ENCODE data around the gene SMTN.
"Not testable (repeated sequence)": the region's sequence is repeated elsewhere in the genome, so short reads cannot be mapped to it uniquely, and the experiment has no call there.

SMTN gene

DNA sequence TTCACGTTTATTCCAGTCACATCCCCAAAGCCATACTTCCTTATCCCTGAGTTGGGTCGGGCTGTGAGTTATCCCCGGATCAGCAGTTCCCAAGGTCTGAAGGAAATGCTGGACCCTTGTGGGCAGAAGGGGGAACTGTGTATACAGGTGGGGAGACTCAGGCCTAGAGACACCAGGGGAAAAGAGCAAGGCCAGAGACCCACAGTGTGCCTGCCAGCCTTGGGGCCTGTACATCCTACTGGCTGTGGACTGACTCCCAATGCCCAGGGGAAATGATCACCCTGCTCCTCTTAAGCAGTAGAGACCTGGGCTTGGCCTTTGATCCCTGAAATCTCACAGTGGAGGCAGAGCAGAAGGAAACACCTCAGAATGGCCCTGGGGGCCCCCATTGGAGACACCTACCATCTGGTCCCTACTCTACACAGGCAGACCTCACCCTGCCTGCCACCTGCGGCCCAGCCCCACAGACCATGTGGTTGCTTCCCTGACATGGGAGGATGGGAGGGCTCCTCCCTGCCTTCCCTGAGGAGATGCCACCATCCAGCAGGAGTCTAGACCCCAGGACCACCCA, 25.0 kb downstream of the SMTN start:
- DNase-seq: peak in 1 of 2 experiments; percentile 15

DNA sequence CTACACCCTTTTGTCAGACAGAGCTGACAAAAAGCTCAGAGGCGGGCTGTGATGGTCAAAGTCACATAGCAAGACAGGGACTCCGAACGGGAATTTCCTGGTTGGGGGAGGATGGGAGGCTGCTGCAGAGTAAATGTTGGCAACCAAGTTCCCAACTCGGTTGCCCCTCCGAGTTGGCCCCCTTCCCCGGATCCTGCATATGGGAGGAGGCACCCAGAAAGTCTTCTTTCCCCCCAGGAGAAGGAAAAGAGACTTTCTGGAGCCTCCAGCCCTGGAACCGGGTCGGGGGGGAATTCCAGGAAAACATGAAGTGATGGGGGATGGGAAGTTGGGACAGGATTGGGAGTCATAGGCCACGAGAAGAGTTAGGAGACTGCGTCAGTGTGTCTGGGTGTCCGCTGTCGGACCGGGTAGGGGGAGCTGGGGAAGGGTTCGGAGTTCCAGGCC, 25.6 kb downstream of the SMTN start:
- no peak for DNase-seq

DNA sequence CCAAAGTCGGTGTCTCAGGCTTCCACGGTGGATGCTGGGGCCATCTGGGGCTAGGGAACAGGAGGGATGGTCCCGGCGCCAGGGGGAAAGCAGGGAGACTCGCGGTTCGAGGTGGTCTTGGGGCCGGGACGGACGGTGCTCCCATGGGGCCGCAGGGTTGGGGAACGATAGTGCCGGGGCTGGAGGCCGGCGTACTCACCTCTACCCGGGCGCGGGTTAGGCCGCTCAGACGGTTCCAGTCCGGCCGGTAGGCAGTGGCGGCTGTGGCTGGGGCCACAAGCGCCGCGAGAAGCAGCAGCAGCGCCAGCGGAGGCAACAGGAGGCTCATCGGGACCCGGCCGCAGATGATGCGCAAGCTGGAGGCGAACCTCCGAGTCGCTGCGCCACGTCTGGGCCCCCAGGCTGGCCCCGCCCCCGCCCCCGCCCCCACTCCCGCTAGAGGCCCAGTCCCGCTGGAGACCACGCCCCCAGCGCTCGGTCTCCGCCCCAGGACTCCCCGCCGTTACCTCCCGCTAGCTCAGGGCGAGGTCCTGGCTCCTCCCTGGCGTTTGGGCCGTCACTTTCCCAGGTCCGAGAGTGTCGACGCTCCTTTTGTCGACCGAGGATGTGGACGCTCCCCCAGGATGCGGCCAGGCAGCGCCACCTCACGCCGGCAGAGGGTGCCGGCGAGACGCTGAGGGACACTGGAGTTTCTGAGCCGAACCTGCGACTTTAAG, 26.2 kb downstream of the SMTN start, which contains the start of gene SELENOM:
Gene SELENOM, minus strand, starts transcription at position 391 of the 716 bp plus-strand sequence. Its CDS starts 63 bp downstream, at position 328.
- DNase-seq: peak; percentile 95 to 98

DNA sequence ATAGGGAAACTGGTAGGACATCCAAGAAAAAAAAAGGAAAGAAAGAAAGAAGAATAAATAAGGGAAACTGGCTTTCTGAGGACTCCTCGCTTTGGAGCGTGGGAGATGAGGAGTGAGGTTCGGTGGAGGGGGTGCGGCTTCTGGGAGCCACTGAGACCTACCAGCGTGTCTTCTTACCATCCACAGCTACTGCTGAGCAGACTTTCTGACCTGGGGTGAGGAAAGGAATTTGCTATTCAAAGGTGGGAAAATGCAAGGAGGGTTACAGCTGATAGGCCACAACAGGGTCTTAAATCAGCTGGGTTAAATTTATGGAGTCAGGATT, 26.7 kb downstream of the SMTN start:
- no peak for DNase-seq

DNA sequence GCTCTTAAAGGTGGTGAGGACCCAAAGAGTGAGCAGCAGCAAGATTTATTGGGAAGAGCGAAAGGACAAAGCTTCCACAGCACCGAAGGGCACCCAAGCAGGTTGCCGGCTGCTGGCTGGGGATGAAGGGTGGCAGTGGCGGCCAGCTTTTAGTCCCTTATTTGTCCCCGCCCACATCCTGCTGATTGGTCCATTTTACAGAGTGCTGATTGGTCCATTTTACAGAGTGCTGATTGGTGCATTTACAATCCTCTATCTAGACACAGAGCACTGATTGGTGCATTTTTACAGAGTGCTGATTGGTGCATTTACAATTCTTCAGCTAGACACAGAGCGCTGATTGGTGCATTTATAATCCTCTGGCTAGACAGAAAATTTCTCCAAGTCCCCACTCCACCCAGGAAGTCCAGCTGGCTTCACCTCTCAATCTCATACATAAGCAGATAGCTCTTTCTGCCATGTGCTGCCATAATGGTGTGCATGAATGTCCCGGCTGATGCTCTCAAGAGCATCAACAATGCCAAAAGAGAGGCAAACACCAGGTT, 31.5 kb downstream of the SMTN start:
- DNase-seq: not testable (repeated sequence)

DNA sequence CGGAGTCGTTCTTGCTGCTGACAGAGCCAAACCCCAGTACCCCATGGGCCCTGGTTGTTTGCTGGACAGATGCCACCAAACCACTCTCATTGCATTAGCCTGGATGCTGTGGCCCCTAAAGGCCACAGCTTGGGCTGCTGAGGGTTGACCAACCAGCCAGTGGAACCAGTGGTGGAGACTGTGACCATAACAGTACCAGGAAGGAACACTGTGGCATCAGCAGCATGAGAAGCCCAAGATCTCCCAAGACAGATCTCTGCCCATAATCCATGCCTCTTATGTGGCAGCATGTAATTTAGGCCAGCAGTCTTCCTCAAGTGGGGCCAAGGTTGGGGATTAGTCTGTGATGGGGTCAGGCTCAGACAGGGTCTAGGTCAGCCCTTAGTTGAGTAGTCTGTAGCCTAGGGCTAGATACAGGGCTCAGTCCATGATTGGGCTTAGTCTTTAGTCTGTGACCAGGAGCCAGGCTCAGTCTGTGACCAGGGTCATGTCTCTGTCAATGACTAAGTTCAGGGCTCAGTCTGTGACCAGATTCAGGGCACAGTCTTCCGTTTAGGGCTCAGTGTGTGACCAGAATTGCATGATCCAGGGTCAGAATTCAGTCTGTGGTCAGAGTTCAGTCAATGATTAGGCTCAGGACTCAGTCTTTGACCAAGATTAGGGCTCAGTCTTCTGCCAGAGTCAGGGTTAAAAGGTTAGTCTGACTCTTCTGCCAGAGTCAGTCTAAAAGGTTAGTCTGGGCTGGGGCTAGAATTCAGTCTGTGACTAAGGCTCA, 37.1 kb downstream of the SMTN start:
- DNase-seq: no peak

DNA sequence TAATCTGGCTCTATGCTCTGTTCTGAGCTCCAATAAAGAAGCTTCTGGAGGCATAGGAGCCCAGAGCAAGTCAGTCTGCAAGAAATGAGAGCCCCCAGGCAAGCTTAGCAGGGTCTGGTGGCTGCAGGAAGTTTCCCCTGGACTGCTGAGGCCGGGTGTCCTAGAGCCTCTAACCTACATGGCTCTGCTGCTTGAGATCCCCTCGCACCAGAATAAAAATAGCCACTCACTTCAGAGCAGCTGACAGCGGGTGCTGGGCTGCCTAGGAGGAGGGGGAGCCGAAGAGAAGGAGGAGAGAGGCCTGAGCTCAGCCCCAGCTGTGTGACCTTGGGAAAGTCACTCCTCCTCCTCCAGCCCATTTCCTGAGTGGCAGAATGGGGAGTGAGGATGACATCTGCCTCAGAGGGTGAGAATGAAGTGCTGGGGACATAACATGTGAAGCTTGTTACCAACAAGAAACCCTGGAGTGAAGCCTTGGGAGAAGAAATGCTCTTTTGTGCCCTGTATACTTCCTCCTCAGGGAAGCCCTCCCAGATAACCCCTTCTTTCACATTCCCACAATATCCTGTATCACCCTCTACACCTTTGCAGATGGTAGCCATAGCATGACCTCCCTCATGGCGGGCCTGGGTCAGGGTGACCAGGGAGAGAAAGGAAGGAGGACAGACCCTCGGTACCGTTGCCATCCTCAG, 38.1 kb downstream of the SMTN start:
- no peak for DNase-seq

DNA sequence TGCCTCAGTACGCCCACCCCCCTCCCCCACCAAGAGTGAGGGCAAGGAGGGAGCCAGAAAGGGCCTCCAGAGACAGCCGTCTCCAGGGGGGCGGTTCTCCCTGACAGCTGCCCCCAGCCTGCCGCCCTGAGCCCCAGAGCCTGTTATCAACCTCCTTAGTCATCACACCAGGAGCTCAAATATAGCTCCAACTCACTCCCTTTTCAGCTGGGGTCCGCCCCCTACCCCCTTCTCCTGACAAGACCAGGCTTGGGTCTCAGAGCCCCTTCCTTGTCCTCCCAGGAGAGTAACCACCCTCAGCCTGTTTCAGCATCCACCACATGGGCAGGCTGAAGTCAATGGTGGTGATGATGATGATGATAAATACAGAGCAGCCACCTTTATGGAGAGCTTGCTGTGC, 39.1 kb downstream of the SMTN start:
- no peak for DNase-seq

DNA sequence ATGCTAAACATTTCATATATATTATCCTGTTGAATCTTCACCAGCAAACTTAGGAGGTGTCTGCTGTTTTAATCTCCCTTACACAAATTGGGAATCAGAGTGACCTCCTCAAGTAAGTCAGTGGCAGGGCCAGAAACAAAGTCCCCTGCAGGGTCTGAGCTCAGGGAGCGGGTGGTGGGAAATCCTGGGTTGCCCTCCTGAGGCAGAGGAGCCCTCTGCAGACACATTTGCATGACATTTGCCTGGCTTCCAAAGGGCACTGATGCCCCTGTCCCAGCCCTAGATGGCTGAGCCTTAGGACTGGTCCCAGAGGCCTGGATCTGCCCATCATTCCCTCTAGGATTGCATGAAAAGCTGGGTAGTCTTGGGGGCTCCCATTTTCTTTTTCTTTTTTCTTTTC, 39.5 kb downstream of the SMTN start:
- peak; percentile 11 to 82 for DNase-seq

DNA sequence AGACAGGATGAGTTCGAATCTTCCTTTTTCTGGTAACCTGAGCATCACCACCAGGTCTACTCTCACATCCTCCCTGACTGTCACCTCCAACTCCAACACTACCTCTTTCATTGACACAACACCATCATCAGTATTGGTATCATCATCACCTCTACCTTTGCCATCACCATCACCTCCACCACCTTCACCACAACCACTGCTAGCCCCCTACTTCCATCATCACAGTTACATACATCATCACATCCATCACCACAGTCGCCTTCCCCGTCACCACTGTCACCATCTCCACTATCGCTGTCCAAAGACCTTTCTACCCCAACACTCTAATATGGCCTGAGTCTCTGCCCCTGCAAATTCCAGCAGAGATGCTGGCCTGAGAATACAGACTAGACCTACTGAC, 40.3 kb downstream of the SMTN start:
- no peak for DNase-seq

DNA sequence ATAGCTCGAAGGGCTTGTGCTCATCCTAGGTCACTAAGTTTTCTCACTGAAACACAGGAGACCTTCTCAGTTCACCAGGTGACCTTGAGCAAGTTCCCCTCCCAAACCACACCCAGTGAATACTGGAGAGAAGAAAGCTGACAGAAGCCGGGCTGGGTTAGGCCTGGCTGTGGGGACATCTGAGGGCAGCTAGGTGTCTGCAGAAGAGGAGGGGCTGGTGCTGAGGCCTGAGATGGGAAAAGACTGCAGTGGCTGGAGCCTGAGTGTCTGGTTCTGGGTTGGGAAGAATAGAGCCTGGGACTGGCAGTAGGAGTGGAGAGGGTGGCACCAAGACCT, 41.0 kb downstream of the SMTN start:
- peak in 1 of 2 experiments; percentile 40 for DNase-seq

DNA sequence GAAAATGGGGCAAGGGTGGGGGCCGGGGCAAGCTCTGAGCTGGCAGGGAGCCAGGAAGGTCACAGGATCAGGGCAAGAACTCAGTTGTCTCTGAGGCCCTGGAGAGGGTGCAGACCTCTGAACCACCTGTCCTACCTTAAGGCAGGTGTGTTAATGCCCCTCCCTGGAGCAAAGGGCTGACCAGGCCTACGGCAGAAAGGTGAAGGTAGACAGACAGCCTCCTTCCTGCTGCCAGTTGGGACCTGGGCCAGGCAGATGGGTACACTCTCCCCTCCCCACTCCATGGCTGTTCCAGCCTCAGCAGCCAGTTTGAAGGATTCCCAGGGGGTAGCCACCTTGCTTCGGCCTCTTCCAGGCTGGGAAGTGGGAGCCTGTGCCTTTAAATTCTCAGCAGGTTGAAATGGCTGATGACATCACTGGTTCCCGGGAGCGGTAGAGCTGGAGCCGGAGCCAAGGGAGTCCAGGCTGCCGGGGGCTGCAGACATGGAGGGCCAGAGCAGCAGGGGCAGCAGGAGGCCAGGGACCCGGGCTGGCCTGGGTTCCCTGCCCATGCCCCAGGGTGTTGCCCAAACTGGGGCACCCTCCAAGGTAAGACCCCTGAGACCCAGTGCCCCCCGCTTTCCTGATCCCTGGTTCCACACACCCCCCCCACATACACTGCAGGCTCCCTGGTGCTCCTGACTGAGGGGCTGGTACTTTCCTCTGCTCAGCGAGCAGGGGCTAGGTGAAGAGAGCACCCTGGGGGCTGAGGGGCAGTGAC, 41.6 kb downstream of the SMTN start, which contains the start of gene INPP5J:
Gene INPP5J, plus strand, starts transcription at position 435 of the 760 bp plus-strand sequence. Its CDS starts 49 bp downstream, at position 484.
- peak; percentile 63 to 83 for DNase-seq

DNA sequence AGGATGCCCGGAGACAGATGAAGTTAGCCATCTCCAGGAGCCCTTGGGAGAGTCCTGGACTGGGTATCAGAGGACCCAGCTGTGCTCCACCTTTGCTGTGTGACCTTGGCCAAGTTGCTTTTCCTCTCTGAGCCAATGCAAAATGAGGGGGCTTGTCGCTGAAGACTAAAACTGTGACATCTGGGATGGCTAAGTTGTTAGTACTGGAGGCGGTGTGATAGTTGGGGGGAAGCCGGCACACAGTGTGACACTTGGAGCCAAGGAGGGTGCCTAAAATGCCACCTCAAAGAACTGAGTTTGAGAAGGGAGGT, 42.1 kb downstream of the SMTN start:
- no peak for DNase-seq

DNA sequence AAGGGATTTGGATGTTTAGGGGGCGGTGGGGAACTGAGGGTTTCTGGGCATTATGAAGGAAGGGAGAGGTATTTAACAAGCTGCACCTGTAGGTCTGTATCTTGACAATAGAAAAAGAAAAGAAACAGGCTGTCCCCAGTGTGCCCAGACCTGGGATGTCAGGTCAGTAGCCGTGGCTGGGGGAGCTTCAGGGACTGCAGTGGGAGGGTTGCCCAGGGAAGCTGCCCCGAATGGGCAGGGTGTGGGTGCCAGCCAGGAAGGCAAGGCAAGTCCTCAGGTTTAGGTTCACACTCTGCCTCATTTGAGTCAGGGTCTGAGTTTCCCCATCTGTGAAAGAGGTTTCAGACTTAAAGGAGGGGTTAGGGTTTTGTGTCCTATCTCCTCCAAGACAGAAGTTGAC, 43.2 kb downstream of the SMTN start:
- no peak for DNase-seq

DNA sequence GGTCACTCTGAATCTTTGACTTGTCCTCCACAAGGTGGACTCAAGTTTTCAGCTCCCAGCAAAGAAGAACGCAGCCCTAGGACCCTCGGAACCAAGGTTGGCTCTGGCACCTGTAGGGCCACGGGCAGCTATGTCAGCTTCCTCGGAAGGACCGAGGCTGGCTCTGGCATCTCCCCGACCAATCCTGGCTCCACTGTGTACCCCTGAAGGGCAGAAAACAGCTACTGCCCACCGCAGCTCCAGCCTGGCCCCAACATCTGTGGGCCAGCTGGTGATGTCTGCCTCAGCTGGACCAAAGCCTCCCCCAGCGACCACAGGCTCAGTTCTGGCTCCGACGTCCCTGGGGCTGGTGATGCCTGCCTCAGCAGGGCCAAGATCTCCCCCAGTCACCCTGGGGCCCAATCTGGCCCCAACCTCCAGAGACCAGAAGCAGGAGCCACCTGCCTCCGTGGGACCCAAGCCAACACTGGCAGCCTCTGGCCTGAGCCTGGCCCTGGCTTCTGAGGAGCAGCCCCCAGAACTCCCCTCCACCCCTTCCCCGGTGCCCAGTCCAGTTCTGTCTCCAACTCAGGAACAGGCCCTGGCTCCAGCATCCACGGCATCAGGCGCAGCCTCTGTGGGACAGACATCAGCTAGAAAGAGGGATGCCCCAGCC, 43.8 kb downstream of the SMTN start:
- no peak for DNase-seq

DNA sequence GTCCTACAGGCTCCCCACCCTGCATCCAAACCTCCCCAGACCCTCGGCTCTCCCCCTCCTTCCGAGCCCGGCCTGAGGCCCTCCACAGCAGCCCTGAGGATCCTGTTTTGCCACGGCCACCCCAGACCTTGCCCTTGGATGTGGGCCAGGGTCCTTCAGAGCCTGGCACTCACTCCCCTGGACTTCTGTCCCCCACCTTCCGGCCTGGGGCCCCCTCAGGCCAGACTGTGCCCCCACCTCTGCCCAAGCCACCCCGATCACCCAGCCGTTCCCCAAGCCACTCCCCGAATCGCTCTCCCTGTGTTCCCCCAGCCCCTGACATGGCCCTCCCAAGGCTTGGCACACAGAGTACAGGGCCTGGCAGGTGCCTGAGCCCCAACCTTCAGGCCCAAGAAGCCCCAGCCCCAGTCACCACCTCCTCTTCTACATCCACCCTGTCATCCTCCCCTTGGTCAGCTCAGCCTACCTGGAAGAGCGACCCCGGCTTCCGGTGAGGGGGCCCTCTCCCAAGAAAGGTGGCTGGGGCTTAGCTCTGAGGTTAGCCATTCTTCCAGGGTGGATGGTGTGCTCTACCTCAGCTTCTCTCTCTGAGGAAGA, 44.5 kb downstream of the SMTN start:
- no peak for DNase-seq

DNA sequence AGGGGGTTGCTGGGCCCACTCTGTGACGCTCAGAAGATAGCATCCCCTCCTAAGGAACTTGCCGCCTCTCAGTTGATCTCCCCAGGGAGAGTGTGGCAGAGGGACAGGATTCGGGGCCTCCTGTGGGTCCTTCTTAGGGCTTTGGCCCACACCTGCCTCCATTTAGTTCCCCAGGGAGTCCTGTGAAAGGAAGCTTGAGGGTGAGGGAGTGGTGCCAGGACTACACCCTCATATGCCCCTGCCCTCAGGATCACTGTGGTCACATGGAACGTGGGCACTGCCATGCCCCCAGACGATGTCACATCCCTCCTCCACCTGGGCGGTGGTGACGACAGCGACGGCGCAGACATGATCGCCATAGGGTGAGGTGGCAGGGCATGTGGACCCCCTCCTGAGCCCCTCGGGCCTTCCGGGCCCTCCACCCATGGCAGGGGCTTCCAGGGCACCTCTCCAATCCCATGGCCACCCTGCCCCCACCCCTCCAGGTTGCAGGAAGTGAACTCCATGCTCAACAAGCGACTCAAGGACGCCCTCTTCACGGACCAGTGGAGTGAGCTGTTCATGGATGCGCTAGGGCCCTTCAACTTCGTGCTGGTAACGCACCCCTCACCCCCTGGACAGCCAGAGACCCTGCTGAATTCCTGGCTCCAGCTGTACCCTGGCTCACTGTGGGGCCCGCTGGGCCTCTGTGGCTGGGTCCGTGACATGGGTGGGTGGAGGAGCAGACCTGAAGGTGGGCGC, 45.2 kb downstream of the SMTN start:
- DNase-seq: no peak

DNA sequence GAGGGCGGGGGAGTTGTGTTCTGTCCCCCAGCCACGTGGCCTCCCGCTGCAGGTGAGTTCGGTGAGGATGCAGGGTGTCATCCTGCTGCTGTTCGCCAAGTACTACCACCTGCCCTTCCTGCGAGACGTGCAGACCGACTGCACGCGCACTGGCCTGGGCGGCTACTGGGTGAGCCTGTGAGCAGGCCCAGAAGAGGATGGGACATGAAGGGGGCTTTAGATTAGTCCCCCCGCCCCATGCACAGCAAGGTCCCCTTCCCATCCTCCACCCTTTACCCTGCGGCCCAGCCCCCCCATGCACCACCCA, 45.7 kb downstream of the SMTN start:
- no peak for DNase-seq

DNA sequence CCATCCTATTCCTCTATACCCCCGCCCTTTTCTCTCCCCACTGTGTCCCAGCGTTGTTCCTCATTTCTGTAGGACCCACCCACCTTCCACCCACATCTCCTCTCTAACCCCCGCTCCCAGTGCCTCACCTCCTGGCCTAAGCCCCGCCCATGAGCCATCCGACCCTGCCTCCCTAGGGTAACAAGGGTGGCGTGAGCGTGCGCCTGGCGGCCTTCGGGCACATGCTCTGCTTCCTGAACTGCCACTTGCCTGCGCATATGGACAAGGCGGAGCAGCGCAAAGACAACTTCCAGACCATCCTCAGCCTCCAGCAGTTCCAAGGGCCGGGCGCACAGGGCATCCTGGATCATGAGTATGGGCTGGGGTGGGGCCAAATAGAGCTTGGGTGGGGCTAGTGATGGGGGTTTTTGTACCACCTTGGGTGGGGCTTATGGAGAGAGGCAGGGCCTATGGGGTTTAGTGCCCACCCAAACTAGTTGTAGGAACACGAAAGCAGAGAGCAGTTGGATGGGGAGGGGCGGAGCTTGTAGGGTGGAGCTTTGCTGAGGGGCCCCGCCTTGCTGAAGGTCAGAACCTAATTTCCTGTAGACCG, 46.2 kb downstream of the SMTN start:
- no peak for DNase-seq

DNA sequence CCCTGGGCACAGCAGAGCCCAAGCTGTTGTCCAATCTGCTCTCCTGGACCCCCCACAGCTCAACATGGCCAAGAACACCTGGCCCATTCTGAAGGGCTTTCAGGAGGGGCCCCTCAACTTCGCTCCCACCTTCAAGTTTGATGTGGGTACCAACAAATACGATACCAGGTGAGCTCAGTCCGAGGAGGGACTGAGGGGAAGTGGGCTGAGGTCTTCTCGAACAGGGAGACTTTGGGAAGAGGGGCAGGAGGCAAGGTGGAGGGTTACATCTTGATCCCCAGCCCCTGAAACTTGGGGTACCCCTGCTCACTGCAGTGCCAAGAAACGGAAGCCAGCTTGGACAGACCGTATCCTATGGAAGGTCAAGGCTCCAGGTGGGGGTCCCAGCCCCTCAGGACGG, 47.0 kb downstream of the SMTN start:
- DNase-seq: no peak

DNA sequence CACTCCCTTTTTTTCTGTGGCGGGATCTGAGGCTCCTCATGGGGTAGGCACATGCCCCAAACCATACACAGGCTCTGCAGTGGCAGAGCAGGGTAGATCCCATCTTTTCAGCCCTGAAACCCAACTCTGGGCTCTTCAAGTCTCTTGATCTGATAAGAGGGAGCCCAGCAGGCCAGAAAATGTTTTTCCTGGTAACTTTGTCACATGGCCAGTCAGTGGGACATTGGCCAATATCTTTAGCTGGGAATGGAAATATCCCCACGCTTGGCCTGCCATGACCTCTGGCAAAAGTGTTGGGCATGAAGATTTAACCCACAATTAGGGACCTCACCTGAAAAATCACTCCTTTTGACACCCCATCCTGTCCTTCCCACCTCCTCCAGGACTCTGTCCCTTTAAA, 49.8 kb downstream of the SMTN start:
- no peak for DNase-seq

All from NCI-H526 (cell line).